HEK293 (cell line): ENCODE data around the gene DPT.

ENCODE experiments used
- HOXA7 ChIP-seq: sonication (generic); formaldehyde crosslinking; IDR thresholded peaks from 2 replicates; pipeline ENCODE4 v1.8.1; 2022; ENCODE audit warnings: missing genetic modification reagents, borderline replicate concordance
- KLF1 ChIP-seq: fragments of 450-650 bp; formaldehyde crosslinking; IDR thresholded peaks from 2 replicates; pipeline ENCODE4 v1.5.1; 2016; ENCODE audit warnings: missing biosample characterization, missing genetic modification characterization
- TF ChIP-seq, protein P1 (sequence below): fragments of 450-650 bp; formaldehyde crosslinking; IDR thresholded peaks from 2 replicates; pipeline ENCODE4 v1.5.1; 2016; ENCODE audit warnings: missing biosample characterization, missing genetic modification characterization

DNA sequence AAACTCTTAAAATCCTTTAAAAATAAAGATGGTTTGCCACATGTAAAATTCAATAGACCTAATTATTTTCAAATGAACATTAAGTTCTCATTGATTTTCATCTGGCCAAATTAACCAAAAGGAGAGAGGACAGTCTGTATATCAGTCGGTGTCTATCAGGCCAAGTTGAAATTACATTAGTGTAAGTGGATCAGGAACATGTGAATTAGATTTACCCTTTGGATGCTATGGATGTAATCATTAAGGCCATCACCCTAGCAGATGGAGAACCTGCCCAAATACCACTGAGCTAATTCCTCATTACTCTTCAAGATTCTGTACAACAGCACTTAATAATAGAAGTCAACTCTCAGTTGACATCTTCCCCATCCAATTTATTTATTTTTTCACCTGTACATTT lies 29.5 kb upstream of the DPT start:
- TF ChIP-seq, protein P1, sequence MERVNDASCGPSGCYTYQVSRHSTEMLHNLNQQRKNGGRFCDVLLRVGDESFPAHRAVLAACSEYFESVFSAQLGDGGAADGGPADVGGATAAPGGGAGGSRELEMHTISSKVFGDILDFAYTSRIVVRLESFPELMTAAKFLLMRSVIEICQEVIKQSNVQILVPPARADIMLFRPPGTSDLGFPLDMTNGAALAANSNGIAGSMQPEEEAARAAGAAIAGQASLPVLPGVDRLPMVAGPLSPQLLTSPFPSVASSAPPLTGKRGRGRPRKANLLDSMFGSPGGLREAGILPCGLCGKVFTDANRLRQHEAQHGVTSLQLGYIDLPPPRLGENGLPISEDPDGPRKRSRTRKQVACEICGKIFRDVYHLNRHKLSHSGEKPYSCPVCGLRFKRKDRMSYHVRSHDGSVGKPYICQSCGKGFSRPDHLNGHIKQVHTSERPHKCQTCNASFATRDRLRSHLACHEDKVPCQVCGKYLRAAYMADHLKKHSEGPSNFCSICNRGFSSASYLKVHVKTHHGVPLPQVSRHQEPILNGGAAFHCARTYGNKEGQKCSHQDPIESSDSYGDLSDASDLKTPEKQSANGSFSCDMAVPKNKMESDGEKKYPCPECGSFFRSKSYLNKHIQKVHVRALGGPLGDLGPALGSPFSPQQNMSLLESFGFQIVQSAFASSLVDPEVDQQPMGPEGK (tag by site-specific recombination), result no peak
- TF ChIP-seq HOXA7 (CRISPR knock-in tag) (no peak), KLF1 (tag by site-specific recombination) (no peak)
